Keratinocyte (primary cell): ENCODE data around the gene ZNF23. TPM values are rescaled to one million over a fixed set of nuclear protein-coding genes. Genes with fewer than 3 reads are reported as not detected.

Experiments used
- DNase-seq: peaks from one replicate; pipeline ENCODE4 v3.0.0-alpha.2; 2011; ENCODE audit warnings: low read depth, missing footprints, low spot score
- FAIRE-seq: peaks from 2 replicates; lab custom pipeline; 2011; peaks lifted over from hg19 to GRCh38; lab: Jason Lieb, UNC
- H2AFZ ChIP-seq: 2 replicates; pipeline ENCODE4 v1.6.0; 2012; ENCODE audit warnings: low read length, control low read depth, inconsistent platforms; ENCODE audit not compliant: control insufficient read depth
- H3K27ac ChIP-seq: 2 replicates; pipeline ENCODE4 v1.5.1; 2011; ENCODE audit warnings: low read length; ENCODE audit not compliant: control insufficient read depth, insufficient read depth
- H3K27me3 ChIP-seq: 3 replicates; pipeline ENCODE4 v1.6.0; 2011; ENCODE audit warnings: low read length; ENCODE audit not compliant: control insufficient read depth, insufficient read depth; ENCODE audit errors: extremely low read depth
- H3K36me3 ChIP-seq, 2 experiments: 2 replicates in 1 of 2; 3 replicates in 1 of 2; pipeline ENCODE4 v1.5.1; 2011; ENCODE audit warnings: low read length in 2 of 2, mild to moderate bottlenecking in 1 of 2; ENCODE audit not compliant: control insufficient read depth in 2 of 2, insufficient read depth in 2 of 2; ENCODE audit errors: extremely low read depth in 1 of 2
- H3K4me1 ChIP-seq: 3 replicates; pipeline ENCODE4 v1.5.1; 2011; ENCODE audit warnings: low read length; ENCODE audit not compliant: control insufficient read depth, insufficient read depth; ENCODE audit errors: extremely low read depth
- H3K4me2 ChIP-seq: 3 replicates; pipeline ENCODE4 v1.6.0; 2011; ENCODE audit warnings: low read depth, low read length; ENCODE audit not compliant: control insufficient read depth, insufficient read depth; ENCODE audit errors: extremely low read depth
- H3K4me3 ChIP-seq, 3 experiments: fragments of 200-600 bp in 1 of 3; sonication (generic) in 1 of 3; 2 replicates in 2 of 3; 3 replicates in 1 of 3; pipeline ENCODE4 v1.5.1; 2011 to 2016; ENCODE audit warnings: low read length in 3 of 3, mild to moderate bottlenecking in 3 of 3, control low read depth in 2 of 3, inconsistent platforms in 1 of 3, low read depth in 1 of 3, mixed read lengths in 1 of 3, mixed run types in 1 of 3, moderate library complexity in 1 of 3; ENCODE audit not compliant: control insufficient read depth in 2 of 3, insufficient read depth in 2 of 3; ENCODE audit errors: extremely low read depth in 1 of 3
- H3K79me2 ChIP-seq: 2 replicates; pipeline ENCODE4 v1.6.0; 2012; ENCODE audit warnings: low read length; ENCODE audit not compliant: control insufficient read depth, insufficient read depth
- H3K9ac ChIP-seq: 3 replicates; pipeline ENCODE4 v1.6.0; 2011; ENCODE audit warnings: low read length; ENCODE audit not compliant: control insufficient read depth, insufficient read depth; ENCODE audit errors: extremely low read depth
- H3K9me1 ChIP-seq: 3 replicates; pipeline ENCODE4 v1.6.0; 2011; ENCODE audit warnings: low read length; ENCODE audit not compliant: control insufficient read depth, insufficient read depth; ENCODE audit errors: extremely low read depth
- H3K9me3 ChIP-seq: 2 replicates; pipeline ENCODE4 v1.5.1; 2012; ENCODE audit warnings: low read depth, low read length; ENCODE audit not compliant: control insufficient read depth
- H4K20me1 ChIP-seq: 3 replicates; pipeline ENCODE4 v1.6.0; 2011; ENCODE audit warnings: low read length; ENCODE audit not compliant: control insufficient read depth, insufficient read depth; ENCODE audit errors: extremely low read depth
- EZH2 ChIP-seq: IDR thresholded peaks from one replicate; pipeline ENCODE4 v1.6.1; 2012; ENCODE audit warnings: inconsistent platforms, mild to moderate bottlenecking, low read length, moderate library complexity
- dilution Hi-C: fragments of 300-500 bp; cut with MboI; formaldehyde crosslinking; loops from one replicate; pipeline ENCODE4 v1.7.0; 2020; ENCODE audit warnings: low sequenced_read_pairs; ENCODE audit not compliant: extremely low pct_ligation_motif_present
- polyA plus RNA-seq, 5 experiments: library from polyadenylated mRNA; depleted of rRNA in 3 of 5; stranded (reverse) in 3 of 5; stranded (forward) in 1 of 5; unstranded in 1 of 5; fragments of >200 nt; gene quantifications; 1 replicate in 1 of 5; 2 replicates in 3 of 5; 3 replicates in 1 of 5; pipeline versions ENCODE4 v1.2.1 to v1.2.3, GENCODE V29; 2011 to 2012; ENCODE audit warnings: missing spikeins in 2 of 5, low read depth in 1 of 5, low replicate concordance in 1 of 5
- TF ChIP-seq, protein P1 (sequence below), 3 experiments: IDR thresholded peaks in 1 of 3; conservative IDR thresholded peaks in 1 of 3; optimal IDR thresholded peaks in 1 of 3; 2 replicates in 2 of 3; 3 replicates in 1 of 3; pipeline versions ENCODE3 to v1.5.1; 2011; ENCODE audit warnings: low read length in 3 of 3, mild to moderate bottlenecking in 3 of 3, moderate library complexity in 2 of 3, control low read depth in 1 of 3, inconsistent platforms in 1 of 3; ENCODE audit not compliant: insufficient read depth in 2 of 3; ENCODE audit errors: extremely low read depth in 1 of 3

The ZNF23 gene
- polyA plus RNA-seq, 1 donor (not counting 4 experiments of a cell fraction or from before 2014, with no cell fraction given): 8.2 TPM

GRCh38 chr16:71413341-71413740, 48.7 kb downstream of the ZNF23 start:
- peaks cover 9% of the 10 kb centered on the region for H3K27me3 ChIP-seq
- no peak overlapping the region for H3K9ac ChIP-seq
- no peak for DNase-seq
- H3K9me3 ChIP-seq: no peaks in the 10 kb centered on the region
- TF ChIP-seq, protein P1, sequence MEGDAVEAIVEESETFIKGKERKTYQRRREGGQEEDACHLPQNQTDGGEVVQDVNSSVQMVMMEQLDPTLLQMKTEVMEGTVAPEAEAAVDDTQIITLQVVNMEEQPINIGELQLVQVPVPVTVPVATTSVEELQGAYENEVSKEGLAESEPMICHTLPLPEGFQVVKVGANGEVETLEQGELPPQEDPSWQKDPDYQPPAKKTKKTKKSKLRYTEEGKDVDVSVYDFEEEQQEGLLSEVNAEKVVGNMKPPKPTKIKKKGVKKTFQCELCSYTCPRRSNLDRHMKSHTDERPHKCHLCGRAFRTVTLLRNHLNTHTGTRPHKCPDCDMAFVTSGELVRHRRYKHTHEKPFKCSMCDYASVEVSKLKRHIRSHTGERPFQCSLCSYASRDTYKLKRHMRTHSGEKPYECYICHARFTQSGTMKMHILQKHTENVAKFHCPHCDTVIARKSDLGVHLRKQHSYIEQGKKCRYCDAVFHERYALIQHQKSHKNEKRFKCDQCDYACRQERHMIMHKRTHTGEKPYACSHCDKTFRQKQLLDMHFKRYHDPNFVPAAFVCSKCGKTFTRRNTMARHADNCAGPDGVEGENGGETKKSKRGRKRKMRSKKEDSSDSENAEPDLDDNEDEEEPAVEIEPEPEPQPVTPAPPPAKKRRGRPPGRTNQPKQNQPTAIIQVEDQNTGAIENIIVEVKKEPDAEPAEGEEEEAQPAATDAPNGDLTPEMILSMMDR (optimal IDR thresholded peaks at IDR 0.05 in 1 of 3, IDR thresholded peaks at IDR 0.05 in 1 of 3, conservative IDR thresholded peaks at IDR 0.05 in 1 of 3; ENCODE audit: extremely low read depth in 1 of 3, insufficient read depth in 2 of 3, low read length in 3 of 3): no peak
- TF ChIP-seq EZH2: no peak
- dilution Hi-C loops: no loop called here
- H3K79me2 ChIP-seq: no peaks in the 10 kb centered on the region
- no peak overlapping the region for H3K4me2 ChIP-seq
- H3K4me3 ChIP-seq: no peak overlapping the region
- H4K20me1 ChIP-seq: no peaks in the 10 kb centered on the region
- FAIRE-seq: no peak
- no peaks in the 10 kb centered on the region for H3K9me1 ChIP-seq
- H3K36me3 ChIP-seq: no peaks in the 10 kb centered on the region
- no peak overlapping the region for H2AFZ ChIP-seq
- no peaks in the 10 kb centered on the region for H3K4me1 ChIP-seq
- no peak overlapping the region for H3K27ac ChIP-seq

- no peak for TF ChIP-seq EZH2
- TF ChIP-seq, protein P1 (optimal IDR thresholded peaks at IDR 0.05 in 1 of 3, IDR thresholded peaks at IDR 0.05 in 1 of 3, conservative IDR thresholded peaks at IDR 0.05 in 1 of 3; ENCODE audit: extremely low read depth in 1 of 3, insufficient read depth in 2 of 3, low read length in 3 of 3): peak; percentile 72 to 79 (median 77)
- Histone ChIP-seq H3K9me1 (no peaks in the 10 kb centered on the region), H3K4me1 (no peaks in the 10 kb centered on the region), H3K4me3 (no peak overlapping the region), H3K27me3 (peaks cover 9% of the 10 kb centered on the region), H3K79me2 (no peaks in the 10 kb centered on the region), H3K9ac (no peak overlapping the region), H4K20me1 (no peaks in the 10 kb centered on the region), H2AFZ (no peak overlapping the region), H3K27ac (no peak overlapping the region), H3K4me2 (peak overlapping the region; percentile 22), H3K36me3 (no peaks in the 10 kb centered on the region), H3K9me3 (no peaks in the 10 kb centered on the region)
- DNase-seq: no peak
- peak; percentile 94 for FAIRE-seq
- dilution Hi-C loops: no loop called here
These were observed 49.5 kb downstream of the ZNF23 start for GRCh38 chr16:71412270-71413160.
